Head of caudate nucleus (tissue), 42 donors: ENCODE measurements around the gene LRP11.
"Not testable (repeated sequence)": the region's sequence is repeated elsewhere in the genome, so short reads cannot be mapped to it uniquely, and the experiment has no call there.

Experiments used
- DNase-seq, 42 donors: peaks; one replicate each; pipeline versions ENCODE4 v3.0.0 to v3.0.0-alpha.2; 2020 to 2021; ENCODE audit warnings: mixed read lengths in 7 of 42
- intact Hi-C: fragments of 100-400 bp; cut with DNase I; formaldehyde crosslinking; loops from one replicate; pipeline ENCODE4 v1.15.0; 2022

LRP11 gene

DNA sequence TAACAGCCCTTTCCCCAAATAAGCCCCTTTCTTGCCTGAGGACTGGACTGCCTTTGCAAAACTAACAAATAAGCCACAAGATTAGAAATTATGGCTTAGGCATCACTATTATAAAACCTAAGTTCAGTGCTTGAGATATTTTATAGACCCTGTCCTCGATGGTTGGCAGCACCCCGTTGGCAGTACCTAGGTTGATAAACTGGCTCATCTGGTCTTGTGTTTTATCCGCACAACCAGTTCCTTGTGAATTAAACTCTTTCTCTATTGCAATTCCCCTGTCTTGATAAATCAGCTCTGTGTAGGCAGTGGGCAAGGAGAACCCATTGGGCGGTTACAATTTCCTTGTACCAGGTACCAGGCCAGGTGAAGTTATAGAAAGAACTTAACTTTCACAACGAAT, 6.6 kb downstream of the LRP11 start:
- no peak for DNase-seq
- intact Hi-C loops: no loop called here

GRCh38 chr6:149856256-149856994, 7.7 kb downstream of the LRP11 start:
- intact Hi-C loops: no loop called here
- DNase-seq: no peak

DNA sequence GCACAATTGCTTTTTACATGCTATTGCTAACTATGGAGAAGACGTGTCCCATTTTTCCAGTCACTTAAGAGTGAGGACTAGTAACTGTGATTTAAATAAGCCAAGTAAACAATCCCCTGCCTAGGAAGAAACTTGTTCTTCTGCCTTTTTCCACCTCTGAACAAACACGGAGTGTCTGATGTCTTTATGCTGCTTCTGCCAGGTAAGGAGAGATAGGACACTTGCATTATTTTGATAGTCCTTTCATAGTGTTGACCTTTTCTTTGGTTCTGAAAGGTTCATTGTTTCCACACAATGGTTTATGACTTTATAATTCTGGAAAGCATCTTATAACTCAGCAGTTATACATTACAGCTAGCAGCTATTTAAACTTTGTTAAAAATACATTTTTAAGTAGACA, 8.4 kb downstream of the LRP11 start:
- intact Hi-C loops: no loop called here
- DNase-seq: no peak

GRCh38 chr6:149855040-149855654, 9.0 kb downstream of the LRP11 start:
- no peak for DNase-seq
- intact Hi-C loops: no loop called here

GRCh38 chr6:149854532-149854931, 9.6 kb downstream of the LRP11 start:
- no peak for DNase-seq
- intact Hi-C loops: no loop called here

GRCh38 chr6:149854017-149854416, 10.1 kb downstream of the LRP11 start:
- DNase-seq, intact Hi-C loops: not testable (repeated sequence)

- no peak for DNase-seq
- intact Hi-C loops: no loop called here
These were observed 11.3 kb downstream of the LRP11 start for GRCh38 chr6:149852881-149853280.

DNA sequence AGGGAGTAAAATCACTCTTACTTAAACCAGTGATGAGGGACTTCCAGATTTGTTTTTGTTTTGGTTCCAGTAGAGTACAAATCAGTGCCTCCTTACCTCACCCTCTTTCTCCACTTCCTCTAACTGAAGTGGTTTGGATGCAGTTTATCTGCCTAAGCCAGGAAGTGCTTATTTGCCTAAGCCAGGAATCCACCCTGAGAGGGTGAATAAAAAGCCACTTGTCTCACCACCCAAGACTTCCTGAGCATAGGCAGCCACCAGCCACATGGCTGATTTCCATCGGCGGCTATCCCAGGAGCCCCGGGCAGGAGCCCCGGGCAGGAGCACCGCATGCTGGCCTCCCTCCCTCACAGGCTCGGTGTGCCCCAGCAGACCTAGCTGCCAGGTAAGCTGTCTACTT, 12.0 kb downstream of the LRP11 start:
- intact Hi-C loops: no loop called here
- no peak for DNase-seq

- intact Hi-C loops: no loop called here
- DNase-seq: no peak
These were observed 12.6 kb downstream of the LRP11 start for GRCh38 chr6:149851461-149852110.

DNA sequence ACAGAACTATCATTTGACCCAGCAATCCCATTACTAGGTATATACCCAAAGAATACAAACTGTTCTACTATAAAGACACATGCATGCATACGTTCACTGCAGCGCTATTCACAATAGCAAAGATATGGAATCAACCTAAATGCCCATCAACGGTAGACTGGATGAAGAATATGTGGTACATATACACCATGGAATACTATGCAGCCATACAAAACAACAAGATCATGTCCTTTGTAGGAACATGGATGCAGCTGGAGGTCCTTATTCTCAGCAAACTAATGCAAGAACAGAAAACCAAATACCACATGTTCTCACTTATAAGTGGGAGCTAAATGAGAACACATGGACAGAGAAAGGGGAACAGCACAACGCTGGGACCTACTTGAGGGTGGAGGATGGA, 15.8 kb downstream of the LRP11 start:
- DNase-seq, intact Hi-C loops: not testable (repeated sequence)

GRCh38 chr6:149847939-149848267, 16.3 kb downstream of the LRP11 start:
- DNase-seq: no peak
- intact Hi-C loops: no loop called here

- intact Hi-C loops: no loop called here
- peak in 41 of 42 donors; percentile 20 to 82 (median 56) for DNase-seq
These were observed 17.8 kb downstream of the LRP11 start for GRCh38 chr6:149846321-149846720.

DNA sequence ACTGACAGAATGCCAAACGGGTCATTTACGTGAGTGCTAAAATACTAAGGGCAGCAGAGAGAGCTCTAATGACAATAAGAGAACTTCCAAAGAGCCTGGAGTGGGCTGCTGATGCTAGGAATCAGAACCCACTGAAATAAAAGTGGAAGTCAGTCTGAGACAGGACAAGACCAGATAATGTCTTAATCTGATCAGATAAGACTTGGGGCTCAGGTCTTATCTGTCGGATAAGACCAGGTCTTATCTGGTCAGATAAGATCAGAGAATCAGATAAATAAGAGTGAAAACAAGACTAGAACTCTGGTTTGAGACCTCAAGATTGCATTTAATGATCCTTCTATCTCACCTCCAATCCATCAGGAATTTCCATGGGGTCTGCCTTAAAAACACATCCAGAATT, 18.6 kb downstream of the LRP11 start:
- intact Hi-C loops: no loop called here

DNA sequence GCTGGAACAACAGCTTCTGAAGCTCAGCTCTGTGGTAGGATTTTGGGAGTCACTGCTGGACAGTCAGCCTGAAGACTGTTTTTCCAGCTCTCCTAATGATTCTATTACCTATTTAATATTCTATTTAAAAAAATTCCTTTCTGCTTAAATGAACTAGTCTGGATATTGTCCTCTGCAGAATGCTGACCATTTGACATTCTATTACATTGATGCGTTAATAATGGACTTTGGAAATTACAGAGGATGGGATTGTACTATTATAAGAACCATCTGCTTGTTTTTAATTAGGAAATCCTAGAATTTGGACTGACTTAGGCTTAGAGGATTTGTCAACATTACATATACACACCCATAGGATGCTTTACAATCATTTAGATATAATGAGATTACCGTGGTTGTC, 19.7 kb downstream of the LRP11 start:
- intact Hi-C loops: no loop called here
- no peak for DNase-seq

More for the DNA sequence above, 18.6 kb downstream of the LRP11 start:
- no peak for DNase-seq

- intact Hi-C loops, DNase-seq: not testable (repeated sequence)
These were observed 20.1 kb downstream of the LRP11 start for GRCh38 chr6:149844036-149844435.

- intact Hi-C loops: no loop called here
- no peak for DNase-seq
These were observed 21.0 kb downstream of the LRP11 start for GRCh38 chr6:149843051-149843633.

DNA sequence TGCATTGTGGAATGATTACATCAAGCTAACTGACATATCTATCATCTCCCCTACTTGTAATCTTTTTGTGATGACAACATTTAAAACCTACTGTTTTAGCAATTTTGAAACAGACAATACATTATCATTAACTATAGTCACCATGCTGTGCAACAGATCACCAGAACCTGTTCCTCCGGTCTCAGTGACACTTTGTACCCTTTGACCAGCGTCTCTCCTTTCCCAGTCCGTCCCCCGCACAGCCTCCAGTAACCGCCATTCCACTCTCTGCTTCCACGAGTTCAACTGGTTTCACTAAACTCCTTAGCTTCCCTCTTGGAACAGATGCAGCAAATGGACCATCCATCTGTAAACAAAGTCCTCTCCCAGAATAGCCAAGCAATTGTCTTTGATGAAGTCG, 21.8 kb downstream of the LRP11 start:
- intact Hi-C loops: no loop called here
- no peak for DNase-seq

- intact Hi-C loops: no loop called here
- DNase-seq: peak in 40 of 42 donors; percentile 8 to 84 (median 47)
These were observed 23.6 kb downstream of the LRP11 start for GRCh38 chr6:149840345-149841075.
